Naive thymus-derived CD8-positive, alpha-beta T cell (primary cell): Measurements from ENCODE around the gene VWCE. TPM values are rescaled to one million over a fixed set of nuclear protein-coding genes. Genes with fewer than 3 reads are reported as not detected.
"Not testable (repeated sequence)": the region's sequence is repeated elsewhere in the genome, so short reads cannot be mapped to it uniquely, and the experiment has no call there.

Experiments used
- ATAC-seq, 2 donors: fragments of 150-1000 bp; cut with Tn5 transposase in 1 of 2; sonication (Bioruptor Pico), chemical (Tn5 transposase) in 1 of 2; 1 replicate in 1 of 2; 2 replicates in 1 of 2; pipeline ENCODE4 v1.10.0; 2021; ENCODE audit warnings: mild to moderate bottlenecking in 2 of 2, moderate library complexity in 2 of 2
- POLR2A ChIA-PET: fragments of 350-600 bp; sonication (Branson Sonifier 250); formaldehyde crosslinking; loops from one replicate; lab custom pipeline; 2021; ENCODE audit warnings: antibody characterized with exemption; lab: Charles Lee
- DNase-seq, 10 donors: peaks; one replicate each; pipeline versions ENCODE4 v3.0.0 to v3.0.0-alpha.2; 2020 to 2022
- H3K27ac Mint-ChIP-seq, 10 donors: one replicate each; pipeline ENCODE4 v1.8.0; 2020 to 2022; ENCODE audit warnings: mild to moderate bottlenecking in 10 of 10, mixed read lengths in 10 of 10, moderate library complexity in 4 of 10, inconsistent platforms in 1 of 10
- H3K27me3 Mint-ChIP-seq, 5 donors: one replicate each; pipeline ENCODE4 v1.8.0; 2021 to 2022; ENCODE audit warnings: mixed read lengths in 5 of 5
- H3K36me3 Mint-ChIP-seq, 3 donors: one replicate each; pipeline ENCODE4 v1.8.0; 2020 to 2022; ENCODE audit warnings: mixed read lengths in 3 of 3, mild to moderate bottlenecking in 2 of 3, inconsistent platforms in 1 of 3
- H3K4me1 Mint-ChIP-seq, 4 donors: one replicate each; pipeline ENCODE4 v1.8.0; 2021 to 2022; ENCODE audit warnings: mixed read lengths in 4 of 4
- H3K4me3 Mint-ChIP-seq, 10 donors: one replicate each; pipeline ENCODE4 v1.8.0; 2020 to 2022; ENCODE audit warnings: mild to moderate bottlenecking in 10 of 10, mixed read lengths in 10 of 10, moderate library complexity in 6 of 10, inconsistent platforms in 1 of 10
- H3K9me3 Mint-ChIP-seq, 9 donors: one replicate each; pipeline ENCODE4 v1.8.0; 2020 to 2022; ENCODE audit warnings: mixed read lengths in 9 of 9, mild to moderate bottlenecking in 3 of 9, inconsistent platforms in 1 of 9, moderate library complexity in 1 of 9
- polyA plus RNA-seq, 3 donors: library from polyadenylated mRNA; unstranded; fragments of 300-500 nt; fragmentation: Illumina TruSeq; gene quantifications; one replicate each; pipeline ENCODE4 v1.2.3, GENCODE V29; 2021
- total RNA-seq, 8 experiments: library from RNA in 2 of 8; stranded (reverse) in 2 of 8; gene quantifications; one replicate each; pipeline ENCODE4 v1.2.3 and lab custom pipeline; 2021 to 2026

VWCE gene
- total and polyA plus RNA-seq, 5 experiments from 2014 or later: 0.94 to 0.99 TPM; not detected in 3

DNA sequence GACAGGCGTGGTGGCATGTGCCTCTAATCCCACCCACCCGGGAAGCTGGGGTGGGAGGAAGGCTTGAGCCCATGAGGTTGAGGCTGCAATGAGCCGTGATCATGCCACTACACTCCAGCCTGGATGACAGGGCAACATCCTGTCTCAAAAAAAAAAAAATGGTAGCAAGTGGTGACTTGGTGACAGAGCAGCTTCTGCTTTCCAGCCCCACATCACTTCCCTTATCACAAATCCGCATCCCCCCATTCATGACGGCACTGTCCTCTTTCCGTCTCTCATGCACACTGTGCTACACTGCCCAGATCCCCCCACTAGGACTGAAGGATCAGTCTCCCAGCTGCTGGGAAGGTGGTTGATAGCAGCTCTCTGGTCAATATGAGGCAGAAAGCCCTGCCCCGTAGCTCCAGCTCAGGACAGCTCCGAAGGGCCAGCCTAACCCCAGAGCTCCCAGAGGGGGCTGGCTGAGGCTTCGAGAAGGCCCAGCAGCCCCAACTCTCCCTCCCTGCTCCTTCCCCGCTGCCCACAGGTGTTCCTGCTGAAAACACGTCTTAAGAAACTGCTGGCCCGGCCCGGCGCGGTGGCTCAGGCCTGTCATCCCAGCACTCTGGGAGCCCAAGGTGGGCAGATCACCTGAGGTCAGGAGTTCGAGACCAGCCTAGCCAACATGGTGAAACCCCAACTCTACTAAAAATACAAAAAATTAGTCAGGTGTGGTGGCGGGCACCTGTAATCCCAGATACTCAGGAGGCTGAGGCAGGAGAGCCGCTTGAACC, 38.2 kb downstream of the VWCE start:
- Mint-ChIP-seq H3K27me3 (no peaks in the 10 kb centered on the region), H3K27ac (peak overlapping the region in 1 of 10 donors; percentile 67), H3K9me3 (no peaks in the 10 kb centered on the region), H3K4me1 (no peaks in the 10 kb centered on the region), H3K36me3 (no peaks in the 10 kb centered on the region), H3K4me3 (no peak overlapping the region)
- DNase-seq (no peak), ATAC-seq (no peak)
- POLR2A ChIA-PET: interaction anchor here (1.1 kb wide), 1 partner anchor 76 kb away, joined by 3 read pairs; the partner anchor contains the start of genes DDB1 and TKFC

- Mint-ChIP-seq H3K9me3 (no peaks in the 10 kb centered on the region), H3K27ac (no peak overlapping the region), H3K4me3 (no peak overlapping the region), H3K4me1 (no peaks in the 10 kb centered on the region), H3K27me3 (no peaks in the 10 kb centered on the region), H3K36me3 (no peaks in the 10 kb centered on the region)
- ATAC-seq (peak; percentile 79 to 95), DNase-seq (peak; percentile 37 to 76 (median 53))
- POLR2A ChIA-PET: no interaction called here
Observed at GRCh38 chr11:61254403-61255025, 40.6 kb downstream of the VWCE start.

DNA sequence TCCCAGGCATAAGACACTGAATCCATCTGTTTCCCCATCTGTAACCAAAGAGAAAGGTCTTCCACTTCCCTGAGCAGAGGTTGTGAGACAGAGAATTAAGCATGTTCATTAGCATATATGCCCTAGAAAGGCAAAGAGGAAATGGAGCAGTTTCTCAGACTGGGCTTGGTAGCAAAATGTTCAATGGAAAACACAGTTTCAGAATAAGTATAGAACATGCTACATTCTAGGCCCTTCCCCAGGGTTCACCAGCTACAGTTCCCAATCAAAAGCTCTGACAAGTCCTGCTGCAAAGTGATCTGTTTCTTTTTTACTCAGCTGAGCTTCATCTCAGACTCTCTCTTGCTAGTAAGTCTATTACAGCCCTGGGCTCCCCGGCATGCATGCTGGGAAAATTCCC, 42.8 kb downstream of the VWCE start:
- H3K36me3 Mint-ChIP-seq, H3K4me3 Mint-ChIP-seq, H3K4me1 Mint-ChIP-seq, H3K27ac Mint-ChIP-seq, ATAC-seq, H3K9me3 Mint-ChIP-seq, POLR2A ChIA-PET, DNase-seq, H3K27me3 Mint-ChIP-seq: not testable (repeated sequence)

DNA sequence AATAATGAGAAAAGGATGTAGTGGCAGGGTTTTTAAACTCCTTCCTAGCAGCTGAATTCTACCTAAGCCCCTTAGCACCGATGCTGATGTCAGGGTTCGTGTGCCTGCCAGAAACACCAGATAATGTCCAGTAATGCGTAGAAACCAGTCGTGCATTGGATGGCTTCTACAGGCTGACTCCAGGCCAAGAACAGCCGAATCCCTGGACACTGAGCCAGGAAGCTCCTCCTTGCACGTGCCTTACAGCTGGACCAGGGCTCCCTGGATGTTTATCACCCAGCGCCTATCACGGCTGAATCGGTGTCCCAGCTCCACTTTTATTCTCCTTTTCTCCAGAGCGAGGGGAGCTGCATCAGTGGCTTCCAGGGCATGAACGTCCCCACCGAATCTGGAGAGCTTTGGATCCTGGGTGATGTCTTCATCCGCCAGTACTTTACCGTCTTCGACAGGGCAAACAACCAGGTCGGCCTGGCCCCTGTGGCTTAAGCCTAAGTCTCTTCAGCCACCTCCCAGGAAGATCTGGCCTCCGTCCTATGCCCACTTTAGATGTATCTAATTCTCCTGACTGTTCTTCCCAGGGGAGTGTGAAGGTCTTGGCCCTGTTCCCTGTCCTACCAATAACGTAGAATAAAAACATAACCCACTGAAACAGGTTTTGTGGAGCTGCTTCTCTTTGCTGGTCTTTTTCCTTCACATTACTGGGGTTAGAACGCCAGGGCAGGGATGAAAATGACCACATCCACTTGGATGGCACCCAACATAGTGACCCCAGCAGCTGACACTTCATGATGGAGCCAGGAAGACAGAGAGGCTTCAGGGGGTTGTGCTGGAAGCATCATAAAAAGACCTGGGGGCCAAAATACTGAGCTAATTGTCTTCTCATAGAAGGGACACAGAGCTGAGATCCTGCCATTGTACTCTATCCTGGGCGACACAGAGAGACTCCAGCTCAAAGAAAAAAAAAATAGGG, 44.0 kb downstream of the VWCE start:
- H3K27me3 Mint-ChIP-seq, H3K36me3 Mint-ChIP-seq, DNase-seq, H3K9me3 Mint-ChIP-seq, H3K4me3 Mint-ChIP-seq, POLR2A ChIA-PET, ATAC-seq, H3K27ac Mint-ChIP-seq, H3K4me1 Mint-ChIP-seq: not testable (repeated sequence)

GRCh38 chr11:61249201-61249600, 45.9 kb downstream of the VWCE start:
- H3K36me3 Mint-ChIP-seq: not testable (repeated sequence)

DNA sequence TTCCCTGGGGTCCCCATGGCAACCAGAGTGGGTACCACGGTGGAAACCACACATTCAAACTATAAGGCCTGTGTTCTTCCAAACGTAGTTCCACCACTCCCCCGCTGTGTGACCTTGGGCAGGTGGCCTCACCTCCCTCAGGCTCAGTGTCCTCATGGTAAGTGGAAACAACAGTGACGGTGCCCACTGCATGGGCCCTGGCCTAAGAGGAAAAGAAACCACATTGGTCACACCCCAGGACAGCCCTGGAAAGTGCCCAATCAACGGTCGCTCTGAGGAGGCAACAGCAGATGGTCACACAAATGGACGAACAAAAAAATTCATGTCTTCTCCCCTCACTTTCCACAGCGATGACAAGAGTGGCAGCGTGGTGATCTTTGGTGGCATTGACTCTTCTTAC, 47.0 kb downstream of the VWCE start:
- ATAC-seq, H3K36me3 Mint-ChIP-seq, H3K27me3 Mint-ChIP-seq, DNase-seq, H3K27ac Mint-ChIP-seq, H3K9me3 Mint-ChIP-seq, H3K4me3 Mint-ChIP-seq, H3K4me1 Mint-ChIP-seq, POLR2A ChIA-PET: not testable (repeated sequence)

More at GRCh38 chr11:61249201-61249600, 45.9 kb downstream of the VWCE start:
- H3K4me1 Mint-ChIP-seq, DNase-seq, ATAC-seq, H3K4me3 Mint-ChIP-seq, H3K27me3 Mint-ChIP-seq, H3K9me3 Mint-ChIP-seq, POLR2A ChIA-PET: not testable (repeated sequence)
- peak overlapping the region in 1 of 10 donors; percentile 42 for H3K27ac Mint-ChIP-seq

- H3K27me3 Mint-ChIP-seq, H3K9me3 Mint-ChIP-seq, ATAC-seq, H3K36me3 Mint-ChIP-seq, DNase-seq, H3K27ac Mint-ChIP-seq, H3K4me3 Mint-ChIP-seq, H3K4me1 Mint-ChIP-seq, POLR2A ChIA-PET: not testable (repeated sequence)
Observed at GRCh38 chr11:61245284-61245964, 49.7 kb downstream of the VWCE start.

DNA sequence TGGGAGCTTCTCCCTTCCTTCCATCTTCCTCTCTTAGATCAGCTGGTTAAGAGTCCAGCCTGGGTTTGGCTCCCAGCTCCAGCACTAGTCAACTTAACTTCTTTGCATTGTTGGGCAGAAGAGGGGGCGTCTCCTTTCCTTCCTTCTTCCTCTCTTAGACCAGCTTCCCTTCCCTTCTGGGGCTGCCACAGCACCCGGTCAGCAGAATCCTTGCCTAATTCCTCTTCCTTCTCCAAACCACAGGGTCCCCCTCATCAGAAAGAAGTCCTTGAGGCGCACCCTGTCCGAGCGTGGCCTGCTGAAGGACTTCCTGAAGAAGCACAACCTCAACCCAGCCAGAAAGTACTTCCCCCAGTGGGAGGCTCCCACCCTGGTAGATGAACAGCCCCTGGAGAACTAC, 53.6 kb downstream of the VWCE start:
- POLR2A ChIA-PET, DNase-seq, ATAC-seq, H3K9me3 Mint-ChIP-seq, H3K27me3 Mint-ChIP-seq, H3K36me3 Mint-ChIP-seq, H3K4me3 Mint-ChIP-seq, H3K4me1 Mint-ChIP-seq, H3K27ac Mint-ChIP-seq: not testable (repeated sequence)

- H3K4me1 Mint-ChIP-seq, DNase-seq, H3K36me3 Mint-ChIP-seq, ATAC-seq, H3K4me3 Mint-ChIP-seq, H3K27me3 Mint-ChIP-seq, H3K9me3 Mint-ChIP-seq, POLR2A ChIA-PET: not testable (repeated sequence)
- peak within 1 kb of the TSS in 1 of 10 donors; percentile 32 for H3K27ac Mint-ChIP-seq
Observed at GRCh38 chr11:61240875-61241274, 54.2 kb downstream of the VWCE start, which contains the start of gene PGA5. TSS of gene PGA5 (plus strand) at chr11:61241175. CDS start at chr11:61241227, 52 bp downstream.

DNA sequence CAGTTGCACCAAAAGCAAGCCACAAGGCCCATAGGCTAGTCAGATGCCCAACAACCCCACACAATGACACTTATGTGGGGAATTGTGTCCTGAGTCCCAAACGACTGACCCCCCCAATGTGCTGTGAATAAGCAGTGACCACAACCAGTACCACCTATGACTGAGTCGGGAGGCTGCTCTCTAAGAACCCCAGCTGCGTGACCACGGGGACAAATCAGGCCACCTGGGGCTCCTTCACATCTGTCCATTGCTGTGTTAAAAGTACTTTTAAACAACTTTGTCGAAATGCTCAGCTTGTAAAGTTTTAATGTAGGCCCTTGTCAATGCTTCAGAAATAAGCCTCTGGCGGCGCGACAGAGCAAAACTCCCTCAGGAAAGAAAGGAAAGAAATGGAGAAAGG, 54.8 kb downstream of the VWCE start:
- H3K9me3 Mint-ChIP-seq, H3K4me1 Mint-ChIP-seq, H3K27me3 Mint-ChIP-seq, H3K4me3 Mint-ChIP-seq, DNase-seq, ATAC-seq, H3K36me3 Mint-ChIP-seq, POLR2A ChIA-PET: not testable (repeated sequence)
- peak overlapping the region in 1 of 10 donors; percentile 32 for H3K27ac Mint-ChIP-seq

DNA sequence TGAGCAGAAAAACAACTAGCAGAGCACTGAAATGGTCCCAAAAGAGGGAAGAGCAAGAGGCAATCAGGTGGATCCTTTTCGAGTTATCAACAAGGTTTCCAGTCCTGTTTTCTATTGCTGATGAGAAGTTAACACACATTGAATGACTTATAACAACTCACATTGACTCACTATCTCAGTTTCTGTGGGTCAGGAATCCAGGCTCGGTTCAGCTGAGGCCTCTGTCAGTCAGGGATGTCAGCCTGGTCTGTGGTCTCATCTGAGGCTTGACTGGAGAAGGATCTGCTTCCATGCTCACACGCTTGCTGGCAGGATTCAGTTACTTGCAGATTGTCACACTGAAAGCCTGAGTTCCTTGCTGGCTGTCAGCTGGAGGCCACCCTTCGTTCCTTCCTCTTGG, 58.0 kb downstream of the VWCE start:
- H3K9me3 Mint-ChIP-seq, POLR2A ChIA-PET, ATAC-seq, H3K36me3 Mint-ChIP-seq, H3K4me3 Mint-ChIP-seq, H3K27ac Mint-ChIP-seq, H3K27me3 Mint-ChIP-seq, H3K4me1 Mint-ChIP-seq, DNase-seq: not testable (repeated sequence)

DNA sequence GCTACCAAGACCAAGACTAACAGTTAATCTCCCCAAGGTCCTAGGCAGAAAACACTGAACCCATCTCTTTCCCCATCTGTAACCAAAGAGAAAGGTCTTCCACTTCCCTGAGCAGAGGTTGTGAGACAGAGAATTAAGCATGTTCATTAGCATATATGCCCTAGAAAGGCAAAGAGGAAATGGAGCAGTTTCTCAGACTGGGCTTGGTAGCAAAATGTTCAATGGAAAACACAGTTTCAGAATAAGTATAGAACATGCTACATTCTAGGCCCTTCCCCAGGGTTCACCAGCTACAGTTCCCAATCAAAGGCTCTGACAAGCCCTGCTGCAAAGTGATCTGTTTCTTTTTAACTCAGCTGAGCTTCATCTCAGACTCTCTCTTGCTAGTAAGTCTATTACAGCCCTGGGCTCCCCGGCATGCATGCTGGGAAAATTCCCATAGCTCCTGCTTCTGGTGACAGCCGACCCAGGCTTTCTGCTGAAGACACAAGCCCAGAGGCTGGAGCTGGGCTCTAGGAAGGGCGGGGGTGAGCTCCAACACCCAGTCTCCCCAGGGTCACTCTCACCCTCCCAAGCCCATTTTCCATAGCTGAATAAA, 62.5 kb downstream of the VWCE start:
- ATAC-seq, H3K27me3 Mint-ChIP-seq, H3K4me3 Mint-ChIP-seq, POLR2A ChIA-PET, H3K9me3 Mint-ChIP-seq, DNase-seq, H3K36me3 Mint-ChIP-seq, H3K27ac Mint-ChIP-seq, H3K4me1 Mint-ChIP-seq: not testable (repeated sequence)
